ENCODE results near the gene NT5C3B.

DNA sequence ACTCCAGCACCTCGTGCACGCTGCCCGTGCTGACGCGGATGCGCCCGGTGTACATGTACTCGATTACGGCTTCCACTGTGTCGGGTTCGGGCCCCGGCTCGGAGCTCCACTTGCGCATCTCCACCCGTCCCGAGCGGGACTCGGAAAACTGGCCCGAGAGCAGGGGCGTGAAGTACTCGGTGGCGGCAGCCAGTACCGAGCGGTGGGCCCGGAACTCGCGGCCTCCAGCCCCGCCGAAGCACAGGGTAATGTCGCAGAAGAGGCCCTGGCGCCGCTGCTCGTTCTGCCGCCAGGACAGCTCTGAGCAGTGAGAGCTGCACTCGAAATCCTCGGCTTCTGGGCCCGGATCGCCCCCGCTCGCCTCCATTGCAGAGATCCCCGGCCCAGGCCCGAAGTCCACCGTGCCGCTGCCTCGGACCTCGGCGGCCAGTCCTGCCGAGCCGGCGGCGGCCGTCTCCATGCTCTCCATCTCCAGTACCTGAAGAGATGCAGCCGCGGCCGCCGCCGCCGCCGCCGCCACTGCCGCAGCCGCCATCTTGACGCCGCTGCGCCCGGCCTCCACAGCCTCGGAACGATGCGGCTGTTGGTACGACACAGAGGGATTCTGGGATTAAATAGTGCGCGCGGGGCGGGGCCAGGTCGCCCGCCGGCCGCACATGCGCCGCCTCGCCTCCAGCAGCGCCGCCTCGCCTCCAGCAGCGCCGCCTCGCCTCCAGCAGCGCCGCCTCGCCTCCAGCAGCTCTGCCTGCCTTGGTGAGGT, 29.0 kb upstream of the NT5C3B start, which contains the start of gene KLHL11:
- TF ChIP-seq CTCF (IDR thresholded peaks at IDR 0.05; ENCODE audit: insufficient read depth, low read length): no peak
- TF ChIP-seq REST (IDR thresholded peaks at IDR 0.05; ENCODE audit: insufficient replicate concordance, low read depth): peak; percentile 61
- TF ChIP-seq POLR2AphosphoS5 (IDR thresholded peaks at IDR 0.05; ENCODE audit: low read depth): peak; percentile 63; the same call in 1 of the 2 replicates
- no peak for TF ChIP-seq GABPA (IDR thresholded peaks at IDR 0.05; ENCODE audit: low read depth)
- no peak for TF ChIP-seq SPI1 (IDR thresholded peaks at IDR 0.05; ENCODE audit: borderline replicate concordance, low read depth)

All from HL-60 (cell line).